SHP77 (cell line): Measurements from ENCODE around the gene PDK1.
"Not testable (repeated sequence)": the region's sequence is repeated elsewhere in the genome, so short reads cannot be mapped to it uniquely, and the experiment has no call there.

Experiments used
- DNase-seq, 2 experiments: peaks; one replicate each; lab custom pipeline; 2025; lab: John Stamatoyannopoulos, UW

PDK1 gene

GRCh38 chr2:172552547-172553291 lies 3.2 kb upstream of the PDK1 start:
- no peak for DNase-seq

- DNase-seq = no peak
Observed at GRCh38 chr2:172554352-172555271, 1.3 kb upstream of the PDK1 start.

- no peak for DNase-seq
Observed at GRCh38 chr2:172555272-172555521, 693 bp upstream of the PDK1 start.

GRCh38 chr2:172556284-172557033 lies 569 bp downstream of the PDK1 start:
- no peak for DNase-seq

GRCh38 chr2:172558372-172558771 lies 2.5 kb downstream of the PDK1 start:
- DNase-seq = no peak

GRCh38 chr2:172560721-172561120 lies 4.8 kb downstream of the PDK1 start:
- no peak for DNase-seq

- no peak for DNase-seq
Observed at GRCh38 chr2:172561270-172561669, 5.4 kb downstream of the PDK1 start.

- DNase-seq = no peak
Observed at GRCh38 chr2:172562298-172562697, 6.4 kb downstream of the PDK1 start.

GRCh38 chr2:172564376-172564775 lies 8.5 kb downstream of the PDK1 start:
- no peak for DNase-seq

GRCh38 chr2:172571245-172571644 lies 15.4 kb downstream of the PDK1 start:
- no peak for DNase-seq

- DNase-seq = no peak
Observed at GRCh38 chr2:172572981-172573380, 17.1 kb downstream of the PDK1 start.

GRCh38 chr2:172574965-172575364 lies 19.1 kb downstream of the PDK1 start:
- no peak for DNase-seq

- no peak for DNase-seq
Observed at GRCh38 chr2:172578054-172578453, 22.2 kb downstream of the PDK1 start.

GRCh38 chr2:172578860-172579512 lies 23.1 kb downstream of the PDK1 start:
- DNase-seq = no peak

- DNase-seq = no peak
Observed at GRCh38 chr2:172580544-172580943, 24.7 kb downstream of the PDK1 start.

- no peak for DNase-seq
Observed at GRCh38 chr2:172582656-172583055, 26.8 kb downstream of the PDK1 start.

- DNase-seq = no peak
Observed at GRCh38 chr2:172586245-172586891, 30.5 kb downstream of the PDK1 start.

- DNase-seq = not testable (repeated sequence)
Observed at GRCh38 chr2:172587231-172587630, 31.3 kb downstream of the PDK1 start.

GRCh38 chr2:172588931-172589330 lies 33.0 kb downstream of the PDK1 start:
- DNase-seq = no peak

- not testable (repeated sequence) for DNase-seq
Observed at GRCh38 chr2:172591386-172591785, 35.5 kb downstream of the PDK1 start.

GRCh38 chr2:172592190-172592589 lies 36.3 kb downstream of the PDK1 start:
- not testable (repeated sequence) for DNase-seq

GRCh38 chr2:172596776-172597175 lies 40.9 kb downstream of the PDK1 start:
- no peak for DNase-seq
